PFSK-1 (cell line): Measurements from ENCODE around the gene MYO9A.

Source experiments
- POLR2AphosphoS5 ChIP-seq: IDR thresholded peaks from 2 replicates; pipeline ENCODE4 v1.6.1; 2012; ENCODE audit warnings: low read depth, mild to moderate bottlenecking, control low read depth, low read length, moderate library complexity
- SIN3A ChIP-seq: IDR thresholded peaks from 2 replicates; pipeline ENCODE4 v1.6.1; 2012; ENCODE audit warnings: mild to moderate bottlenecking, low read length, moderate library complexity, borderline replicate concordance; ENCODE audit not compliant: insufficient read depth
- TAF1 ChIP-seq: IDR thresholded peaks from 2 replicates; pipeline ENCODE4 v1.6.1; 2012; ENCODE audit warnings: low read length, control low read depth, borderline replicate concordance; ENCODE audit not compliant: insufficient read depth
- TF ChIP-seq, protein P1 (sequence below), 2 experiments: IDR thresholded peaks; 2 replicates each; pipeline versions ENCODE4 v1.6.1 to v1.8.0; 2011 to 2012; ENCODE audit warnings: low read depth in 2 of 2, low read length in 2 of 2, control low read depth in 1 of 2, inconsistent platforms in 1 of 2, mild to moderate bottlenecking in 1 of 2, moderate library complexity in 1 of 2; ENCODE audit not compliant: insufficient read depth in 1 of 2

- TF ChIP-seq POLR2AphosphoS5 (no peak), TAF1 (no peak), SIN3A (no peak)
- TF ChIP-seq, protein P1, sequence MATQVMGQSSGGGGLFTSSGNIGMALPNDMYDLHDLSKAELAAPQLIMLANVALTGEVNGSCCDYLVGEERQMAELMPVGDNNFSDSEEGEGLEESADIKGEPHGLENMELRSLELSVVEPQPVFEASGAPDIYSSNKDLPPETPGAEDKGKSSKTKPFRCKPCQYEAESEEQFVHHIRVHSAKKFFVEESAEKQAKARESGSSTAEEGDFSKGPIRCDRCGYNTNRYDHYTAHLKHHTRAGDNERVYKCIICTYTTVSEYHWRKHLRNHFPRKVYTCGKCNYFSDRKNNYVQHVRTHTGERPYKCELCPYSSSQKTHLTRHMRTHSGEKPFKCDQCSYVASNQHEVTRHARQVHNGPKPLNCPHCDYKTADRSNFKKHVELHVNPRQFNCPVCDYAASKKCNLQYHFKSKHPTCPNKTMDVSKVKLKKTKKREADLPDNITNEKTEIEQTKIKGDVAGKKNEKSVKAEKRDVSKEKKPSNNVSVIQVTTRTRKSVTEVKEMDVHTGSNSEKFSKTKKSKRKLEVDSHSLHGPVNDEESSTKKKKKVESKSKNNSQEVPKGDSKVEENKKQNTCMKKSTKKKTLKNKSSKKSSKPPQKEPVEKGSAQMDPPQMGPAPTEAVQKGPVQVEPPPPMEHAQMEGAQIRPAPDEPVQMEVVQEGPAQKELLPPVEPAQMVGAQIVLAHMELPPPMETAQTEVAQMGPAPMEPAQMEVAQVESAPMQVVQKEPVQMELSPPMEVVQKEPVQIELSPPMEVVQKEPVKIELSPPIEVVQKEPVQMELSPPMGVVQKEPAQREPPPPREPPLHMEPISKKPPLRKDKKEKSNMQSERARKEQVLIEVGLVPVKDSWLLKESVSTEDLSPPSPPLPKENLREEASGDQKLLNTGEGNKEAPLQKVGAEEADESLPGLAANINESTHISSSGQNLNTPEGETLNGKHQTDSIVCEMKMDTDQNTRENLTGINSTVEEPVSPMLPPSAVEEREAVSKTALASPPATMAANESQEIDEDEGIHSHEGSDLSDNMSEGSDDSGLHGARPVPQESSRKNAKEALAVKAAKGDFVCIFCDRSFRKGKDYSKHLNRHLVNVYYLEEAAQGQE (IDR thresholded peaks at IDR 0.05; ENCODE audit: insufficient read depth in 1 of 2, low read depth in 2 of 2, low read length in 2 of 2), result no peak
Observed at GRCh38 chr15:72047020-72047419, 70.9 kb downstream of the MYO9A start.
